GM04503 (cell line): ENCODE results near the gene NAV2.
A peak's percentile ranks its signal among the peaks of the same experiment; 100 is the strongest.
"Not testable (repeated sequence)": the region's sequence is repeated elsewhere in the genome, so short reads cannot be mapped to it uniquely, and the experiment has no call there.

Experiments used
- DNase-seq: peaks from one replicate; pipeline ENCODE4 v3.0.0-alpha.2; 2012; ENCODE audit warnings: low read depth

Gene NAV2

GRCh38 chr11:19891022-19891421 is 178.4 kb downstream of the NAV2 start:
- DNase-seq = no peak

- no peak for DNase-seq
These were observed 179.8 kb downstream of the NAV2 start for GRCh38 chr11:19892387-19892786.

- no peak for DNase-seq
These were observed 180.2 kb downstream of the NAV2 start for GRCh38 chr11:19892876-19893275.

GRCh38 chr11:19894404-19894803 is 181.8 kb downstream of the NAV2 start:
- DNase-seq = no peak

GRCh38 chr11:19895037-19895436 is 182.4 kb downstream of the NAV2 start:
- DNase-seq = not testable (repeated sequence)

GRCh38 chr11:19895776-19896175 is 183.1 kb downstream of the NAV2 start:
- DNase-seq = no peak

GRCh38 chr11:19903620-19904069 is 191.0 kb downstream of the NAV2 start:
- peak; percentile 30 for DNase-seq

GRCh38 chr11:19905280-19905853 is 192.7 kb downstream of the NAV2 start:
- DNase-seq = no peak

GRCh38 chr11:19906126-19906525 is 193.5 kb downstream of the NAV2 start:
- DNase-seq = no peak

- DNase-seq = no peak
These were observed 194.5 kb downstream of the NAV2 start for GRCh38 chr11:19907008-19907579.

GRCh38 chr11:19907839-19908238 is 195.2 kb downstream of the NAV2 start:
- DNase-seq = no peak

GRCh38 chr11:19910931-19911330 is 198.3 kb downstream of the NAV2 start:
- no peak for DNase-seq

- no peak for DNase-seq
These were observed 199.7 kb downstream of the NAV2 start for GRCh38 chr11:19912115-19912957.

GRCh38 chr11:19912958-19913892 is 200.6 kb downstream of the NAV2 start:
- DNase-seq = no peak

- no peak for DNase-seq
These were observed 201.2 kb downstream of the NAV2 start for GRCh38 chr11:19913893-19914249.

- DNase-seq = no peak
These were observed 203.2 kb downstream of the NAV2 start for GRCh38 chr11:19915808-19916207.

GRCh38 chr11:19917069-19917468 is 204.4 kb downstream of the NAV2 start:
- DNase-seq = no peak

- DNase-seq = no peak
These were observed 205.8 kb downstream of the NAV2 start for GRCh38 chr11:19918302-19919049.

GRCh38 chr11:19919050-19919561 is 206.5 kb downstream of the NAV2 start:
- peak; percentile 97 for DNase-seq

- no peak for DNase-seq
These were observed 208.3 kb downstream of the NAV2 start for GRCh38 chr11:19920982-19921381.

- no peak for DNase-seq
These were observed 209.5 kb downstream of the NAV2 start for GRCh38 chr11:19921976-19922688.
